H9 (cell line): ENCODE data around the gene RAD50. TPM values are rescaled to one million over a fixed set of nuclear protein-coding genes. Genes with fewer than 3 reads are reported as not detected.

ENCODE experiments used
- DNase-seq: peaks from one replicate; pipeline ENCODE4 v3.0.0-alpha.2; 2017
- H2AFZ ChIP-seq: one replicate; pipeline ENCODE4 v1.6.1; 2013; ENCODE audit warnings: mild to moderate bottlenecking, low read length, control low read depth, moderate library complexity
- H2AK5ac ChIP-seq: 2 replicates; pipeline ENCODE4 v1.6.1; 2013; ENCODE audit warnings: low read length, control low read depth, mixed read lengths; ENCODE audit not compliant: insufficient read length
- H2BK120ac ChIP-seq: one replicate; pipeline ENCODE4 v1.6.1; 2013; ENCODE audit warnings: low read depth, mild to moderate bottlenecking, low read length, control low read depth, inconsistent platforms; ENCODE audit not compliant: poor library complexity, severe bottlenecking
- H2BK12ac ChIP-seq: 2 replicates; pipeline ENCODE4 v1.6.1; 2013; ENCODE audit warnings: low read length, control low read depth, mixed read lengths, low read depth; ENCODE audit not compliant: insufficient read length
- H2BK15ac ChIP-seq: 2 replicates; pipeline ENCODE4 v1.6.1; 2013; ENCODE audit warnings: low read depth, low read length, control low read depth
- H2BK20ac ChIP-seq: one replicate; pipeline ENCODE4 v1.6.1; 2013; ENCODE audit warnings: low read depth, mild to moderate bottlenecking, low read length, control low read depth, inconsistent platforms; ENCODE audit not compliant: poor library complexity, severe bottlenecking
- H2BK5ac ChIP-seq: 2 replicates; pipeline ENCODE4 v1.6.1; 2013; ENCODE audit warnings: low read length, control low read depth, mixed read lengths; ENCODE audit not compliant: insufficient read length
- H3K14ac ChIP-seq: 2 replicates; pipeline ENCODE4 v1.6.1; 2013; ENCODE audit warnings: low read length, control low read depth; ENCODE audit not compliant: insufficient read depth
- H3K18ac ChIP-seq: 2 replicates; pipeline ENCODE4 v1.6.1; 2013; ENCODE audit warnings: low read depth, mild to moderate bottlenecking, mixed read lengths, low read length, control low read depth; ENCODE audit not compliant: insufficient read length
- H3K23ac ChIP-seq: 2 replicates; pipeline ENCODE4 v1.6.1; 2013; ENCODE audit warnings: low read length, control low read depth, mixed read lengths, low read depth; ENCODE audit not compliant: insufficient read length
- H3K23me2 ChIP-seq: 2 replicates; pipeline ENCODE4 v1.6.1; 2013; ENCODE audit warnings: low read depth, mild to moderate bottlenecking, mixed read lengths, low read length, control low read depth; ENCODE audit not compliant: insufficient read length, poor library complexity, severe bottlenecking
- H3K27ac ChIP-seq: 2 replicates; pipeline ENCODE4 v1.5.1; 2013; ENCODE audit warnings: low read length, control low read depth, mixed read lengths, low read depth; ENCODE audit not compliant: insufficient read length
- H3K27me3 ChIP-seq: 2 replicates; pipeline ENCODE4 v1.6.1; 2013; ENCODE audit warnings: low read length, control low read depth, inconsistent platforms; ENCODE audit not compliant: insufficient read depth
- H3K4ac ChIP-seq: 2 replicates; pipeline ENCODE4 v1.6.1; 2013; ENCODE audit warnings: low read depth, mild to moderate bottlenecking, control low read depth, inconsistent platforms, low read length, moderate library complexity
- H3K4me1 ChIP-seq: 2 replicates; pipeline ENCODE4 v1.6.1; 2013; ENCODE audit warnings: low read length, control low read depth, inconsistent platforms; ENCODE audit not compliant: insufficient read depth
- H3K4me2 ChIP-seq: 2 replicates; pipeline ENCODE4 v1.6.1; 2013; ENCODE audit warnings: low read length, control low read depth, mixed read lengths; ENCODE audit not compliant: insufficient read length, insufficient read depth
- H3K56ac ChIP-seq: 2 replicates; pipeline ENCODE4 v1.6.1; 2013; ENCODE audit warnings: low read depth, mild to moderate bottlenecking, mixed read lengths, low read length, control low read depth; ENCODE audit not compliant: insufficient read length
- H3K79me1 ChIP-seq: 2 replicates; pipeline ENCODE4 v1.6.1; 2013; ENCODE audit warnings: low read depth, mild to moderate bottlenecking, moderate library complexity, low read length, control low read depth, inconsistent platforms; ENCODE audit not compliant: insufficient read depth, poor library complexity, severe bottlenecking
- H3K79me2 ChIP-seq: 2 replicates; pipeline ENCODE4 v1.6.1; 2013; ENCODE audit warnings: low read length, control low read depth, inconsistent platforms; ENCODE audit not compliant: insufficient read depth
- H3K9ac ChIP-seq: 2 replicates; pipeline ENCODE4 v1.6.1; 2013; ENCODE audit warnings: low read length, control low read depth, mixed read lengths; ENCODE audit not compliant: insufficient read length; ENCODE audit errors: extremely low read depth
- H3K9me3 ChIP-seq: one replicate; pipeline ENCODE4 v1.6.1; 2013; ENCODE audit warnings: low read depth, low read length, inconsistent platforms; ENCODE audit not compliant: control insufficient read depth
- H3T11ph ChIP-seq: one replicate; pipeline ENCODE4 v1.6.1; 2013; ENCODE audit warnings: mild to moderate bottlenecking, low read length, control low read depth, inconsistent platforms
- H4K20me1 ChIP-seq: one replicate; pipeline ENCODE4 v1.6.1; 2013; ENCODE audit not compliant: control insufficient read depth, insufficient read length, insufficient read depth
- H4K5ac ChIP-seq: 2 replicates; pipeline ENCODE4 v1.6.1; 2013; ENCODE audit warnings: low read depth, mild to moderate bottlenecking, mixed read lengths, low read length, control low read depth; ENCODE audit not compliant: insufficient read length
- H4K8ac ChIP-seq: replicated peaks from 2 replicates; pipeline ENCODE4 v1.6.1; 2013; ENCODE audit warnings: low read length, control low read depth, mixed read lengths, low read depth; ENCODE audit not compliant: insufficient read length
- H4K91ac ChIP-seq: 2 replicates; pipeline ENCODE4 v1.6.1; 2013; ENCODE audit warnings: low read depth, mild to moderate bottlenecking, moderate library complexity, mixed read lengths, low read length, control low read depth; ENCODE audit not compliant: insufficient read length
- H3K27ac Mint-ChIP-seq, 3 experiments: 2 replicates in 2 of 3; 3 replicates in 1 of 3; pipeline ENCODE4 v1.8.0; 2020 to 2021; ENCODE audit warnings: mixed read lengths in 3 of 3, mild to moderate bottlenecking in 1 of 3, moderate library complexity in 1 of 3
- H3K27me3 Mint-ChIP-seq: 2 replicates; pipeline ENCODE4 v1.8.0; 2021; ENCODE audit warnings: low read depth, mild to moderate bottlenecking, moderate library complexity, mixed read lengths
- H3K36me3 Mint-ChIP-seq, 3 experiments: 2 replicates in 2 of 3; 3 replicates in 1 of 3; pipeline ENCODE4 v1.8.0; 2020 to 2021; ENCODE audit warnings: low read depth in 3 of 3, mixed read lengths in 3 of 3; ENCODE audit not compliant: insufficient read depth in 1 of 3
- H3K4me1 Mint-ChIP-seq, 2 experiments: 2 replicates each; pipeline ENCODE4 v1.8.0; 2020; ENCODE audit warnings: mixed read lengths in 2 of 2
- H3K4me3 Mint-ChIP-seq, 2 experiments: 2 replicates in 1 of 2; 3 replicates in 1 of 2; pipeline ENCODE4 v1.8.0; 2020 to 2021; ENCODE audit warnings: mild to moderate bottlenecking in 2 of 2, mixed read lengths in 2 of 2, moderate library complexity in 1 of 2
- H3K9me3 Mint-ChIP-seq, 2 experiments: 2 replicates in 1 of 2; 3 replicates in 1 of 2; pipeline ENCODE4 v1.8.0; 2020; ENCODE audit warnings: mild to moderate bottlenecking in 2 of 2, mixed read lengths in 2 of 2, moderate library complexity in 1 of 2
- WGBS: extraction: QIAGEN DNeasy Blood & Tissue Kit; methylation state at CpG from one replicate; pipeline ENCODE4 v1.1.7; 2013; ENCODE audit warnings: missing lambda C conversion rate, low lambda C conversion rate, mixed read lengths; ENCODE audit not compliant: insufficient read length; ENCODE audit errors: extremely low coverage; 5-methylcytosine and 5-hydroxymethylcytosine counted together
- total RNA-seq: library from RNA; stranded (reverse); gene quantifications from 2 replicates; pipeline ENCODE4 v1.2.1, GENCODE V29; 2021
- TF ChIP-seq, protein P1 (sequence below): fragments of 200-600 bp; sonication (generic); conservative IDR thresholded peaks from 3 replicates; pipeline ENCODE4 v1.8.0; 2021; ENCODE audit warnings: antibody characterized with exemption, mild to moderate bottlenecking

Gene RAD50
- total RNA-seq, 1 experiment from 2014 or later: 46.1 TPM

DNA sequence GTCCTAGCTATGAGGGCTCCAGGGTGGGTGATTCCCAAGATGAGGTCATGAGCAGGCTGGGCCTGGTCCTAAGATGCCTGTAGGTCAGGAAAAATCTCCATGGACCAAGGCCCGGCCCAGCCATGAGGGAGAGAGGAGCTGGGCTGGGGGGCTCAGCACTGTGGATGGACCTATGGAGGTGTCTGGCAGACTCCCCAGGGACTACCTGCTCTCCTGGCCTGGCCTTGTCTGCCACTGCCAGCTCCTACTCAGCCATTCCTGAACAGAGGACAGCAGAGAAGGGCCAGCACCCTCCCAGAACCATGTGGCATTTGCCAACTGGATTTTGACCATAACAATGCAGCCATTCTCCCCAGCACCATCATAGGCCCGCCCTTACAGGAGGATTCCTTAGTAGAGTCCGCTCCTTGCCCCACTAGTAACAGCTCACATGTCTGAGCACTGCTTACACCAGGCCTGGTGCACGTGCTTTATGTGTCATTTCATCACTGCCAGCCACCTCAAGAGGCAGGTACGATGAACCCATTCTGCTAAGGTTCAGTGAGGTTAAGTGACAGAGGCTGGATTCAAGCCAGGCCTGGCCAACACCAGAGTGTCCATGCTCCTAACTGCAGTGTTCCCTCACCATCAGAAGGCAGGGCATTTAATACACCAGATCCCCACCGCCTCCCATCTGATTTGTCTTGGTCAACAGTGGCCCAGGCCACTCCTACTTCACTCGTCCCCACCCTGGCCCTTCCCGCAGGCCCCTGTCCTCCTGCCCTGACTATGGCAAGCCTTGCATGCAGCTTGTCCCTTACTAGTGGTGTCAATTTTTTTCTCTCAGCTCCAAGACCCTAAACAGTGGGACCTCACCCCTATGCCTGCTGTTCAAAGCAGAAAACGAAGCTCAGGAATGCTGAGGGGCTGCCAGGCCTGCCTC is 101.9 kb downstream of the RAD50 start:
- Mint-ChIP-seq H3K9me3 (peaks cover 0 to 12% of the 10 kb centered on the region in 2 experiments; a peak in 3 of 5 replicates), H3K27ac (no peak overlapping the region; a peak in 1 of 7 replicates), H3K4me3 (no peak overlapping the region), H3K4me1 (peaks cover 11 to 19% of the 10 kb centered on the region in 2 experiments), H3K27me3 (peaks cover 48% of the 10 kb centered on the region), H3K36me3 (no peaks in the 10 kb centered on the region)
- Histone ChIP-seq H4K91ac (no peak overlapping the region), H3K79me2 (no peaks in the 10 kb centered on the region), H2BK12ac (no peak overlapping the region), H4K5ac (no peak overlapping the region), H3K27ac (no peak overlapping the region), H2BK15ac (no peak overlapping the region), H2AK5ac (no peak overlapping the region), H3K14ac (peak overlapping the region; percentile 12; the same call in 1 of the 2 replicates), H3K23me2 (no peaks in the 10 kb centered on the region), H3K4ac (no peak overlapping the region), H3K9me3 (no peaks in the 10 kb centered on the region), H2BK5ac (no peak overlapping the region), H3T11ph (no peak overlapping the region), H4K20me1 (no peaks in the 10 kb centered on the region), H2BK120ac (no peak overlapping the region), H3K79me1 (no peaks in the 10 kb centered on the region), H3K4me2 (no peak overlapping the region), H3K18ac (no peak overlapping the region), H3K56ac (no peak overlapping the region), H4K8ac (no peak overlapping the region), H3K4me1 (no peaks in the 10 kb centered on the region), H2BK20ac (no peak overlapping the region), H2AFZ (no peak overlapping the region), H3K9ac (no peak overlapping the region), H3K23ac (no peak overlapping the region), H3K27me3 (peaks cover 6% of the 10 kb centered on the region; the same call in 1 of the 2 replicates)
- TF ChIP-seq, protein P1, sequence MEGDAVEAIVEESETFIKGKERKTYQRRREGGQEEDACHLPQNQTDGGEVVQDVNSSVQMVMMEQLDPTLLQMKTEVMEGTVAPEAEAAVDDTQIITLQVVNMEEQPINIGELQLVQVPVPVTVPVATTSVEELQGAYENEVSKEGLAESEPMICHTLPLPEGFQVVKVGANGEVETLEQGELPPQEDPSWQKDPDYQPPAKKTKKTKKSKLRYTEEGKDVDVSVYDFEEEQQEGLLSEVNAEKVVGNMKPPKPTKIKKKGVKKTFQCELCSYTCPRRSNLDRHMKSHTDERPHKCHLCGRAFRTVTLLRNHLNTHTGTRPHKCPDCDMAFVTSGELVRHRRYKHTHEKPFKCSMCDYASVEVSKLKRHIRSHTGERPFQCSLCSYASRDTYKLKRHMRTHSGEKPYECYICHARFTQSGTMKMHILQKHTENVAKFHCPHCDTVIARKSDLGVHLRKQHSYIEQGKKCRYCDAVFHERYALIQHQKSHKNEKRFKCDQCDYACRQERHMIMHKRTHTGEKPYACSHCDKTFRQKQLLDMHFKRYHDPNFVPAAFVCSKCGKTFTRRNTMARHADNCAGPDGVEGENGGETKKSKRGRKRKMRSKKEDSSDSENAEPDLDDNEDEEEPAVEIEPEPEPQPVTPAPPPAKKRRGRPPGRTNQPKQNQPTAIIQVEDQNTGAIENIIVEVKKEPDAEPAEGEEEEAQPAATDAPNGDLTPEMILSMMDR: no peak
- no peak for DNase-seq
- WGBS: no CpG with 5 or more reads among the region's 9 CpGs
